Ammon's horn (tissue), 1 donor: ENCODE results near the gene OR7C1.
"Not testable (repeated sequence)": the region's sequence is repeated elsewhere in the genome, so short reads cannot be mapped to it uniquely, and the experiment has no call there.

Experiments used
- DNase-seq: peaks from one replicate; pipeline ENCODE4 v3.0.0-alpha.2; 2016; ENCODE audit warnings: low spot score

The OR7C1 gene

GRCh38 chr19:14835011-14835410 is at the start of gene OR7C1, which contains the start of gene OR7A5:
Gene OR7C1 (minus strand): TSS chr19:14835185. CDS start chr19:14800136, 35,049 bp downstream.
Gene OR7A5 (minus strand): TSS chr19:14835185. CDS start chr19:14828241, 6,944 bp downstream.
- peak; percentile 31 for DNase-seq

GRCh38 chr19:14871619-14872230 is 36.7 kb upstream of the OR7C1 start:
- peak; percentile 10 for DNase-seq

- no peak for DNase-seq
Measured at GRCh38 chr19:14868497-14868896, 33.5 kb upstream of the OR7C1 start.

GRCh38 chr19:14848822-14849221 is 13.8 kb upstream of the OR7C1 start, which contains the start of gene OR7A10:
Gene OR7A10 (minus strand): TSS chr19:14848922. CDS start chr19:14841877, 7,045 bp downstream.
- no peak for DNase-seq

GRCh38 chr19:14843578-14843977 is 8.6 kb upstream of the OR7C1 start:
- peak; percentile 6 for DNase-seq

GRCh38 chr19:14843169-14843568 is 8.2 kb upstream of the OR7C1 start:
- no peak for DNase-seq

- DNase-seq, result no peak
Measured at GRCh38 chr19:14840206-14840605, 5.2 kb upstream of the OR7C1 start.

- no peak for DNase-seq
Measured at GRCh38 chr19:14837391-14837790, 2.4 kb upstream of the OR7C1 start.

- no peak for DNase-seq
Measured at GRCh38 chr19:14830702-14831101, 4.3 kb downstream of the OR7C1 start.

GRCh38 chr19:14826006-14826405 is 9.0 kb downstream of the OR7C1 start:
- no peak for DNase-seq

GRCh38 chr19:14821937-14822336 is 13.0 kb downstream of the OR7C1 start:
- no peak for DNase-seq

- DNase-seq, result no peak
Measured at GRCh38 chr19:14818588-14818987, 16.4 kb downstream of the OR7C1 start.

GRCh38 chr19:14817052-14817451 is 17.9 kb downstream of the OR7C1 start:
- no peak for DNase-seq

- no peak for DNase-seq
Measured at GRCh38 chr19:14814982-14815652, 19.9 kb downstream of the OR7C1 start.

- no peak for DNase-seq
Measured at GRCh38 chr19:14809272-14810057, 25.5 kb downstream of the OR7C1 start.

GRCh38 chr19:14804765-14805164 is 30.2 kb downstream of the OR7C1 start:
- DNase-seq, result no peak

GRCh38 chr19:14798760-14799159 is 36.2 kb downstream of the OR7C1 start:
- no peak for DNase-seq

GRCh38 chr19:14796021-14796420 is 39.0 kb downstream of the OR7C1 start:
- no peak for DNase-seq

GRCh38 chr19:14795078-14795721 is 39.8 kb downstream of the OR7C1 start:
- no peak for DNase-seq

- DNase-seq, result not testable (repeated sequence)
Measured at GRCh38 chr19:14792250-14792649, 42.7 kb downstream of the OR7C1 start.

GRCh38 chr19:14786421-14786851 is 48.5 kb downstream of the OR7C1 start:
- DNase-seq, result no peak

- peak; percentile 50 for DNase-seq
Measured at GRCh38 chr19:14785102-14785793, 49.7 kb downstream of the OR7C1 start.
